Left forelimb (tissue), 1 donor: ENCODE results near the gene GALNT9.
"Not testable (repeated sequence)": the region's sequence is repeated elsewhere in the genome, so short reads cannot be mapped to it uniquely, and the experiment has no call there.

Source experiments
- DNase-seq: peaks from one replicate; pipeline ENCODE4 v3.0.0-alpha.2; 2018; ENCODE audit warnings: low spot score

GALNT9 gene

GRCh38 chr12:132329036-132329719 lies at the start of gene GALNT9:
TSS of gene GALNT9 (minus strand) at chr12:132329589. CDS start at chr12:132329203, 386 bp downstream.
- no peak for DNase-seq

GRCh38 chr12:132379057-132379456 lies 49.7 kb upstream of the GALNT9 start:
- not testable (repeated sequence) for DNase-seq

GRCh38 chr12:132377147-132377546 lies 47.8 kb upstream of the GALNT9 start:
- no peak for DNase-seq

GRCh38 chr12:132376464-132376830 lies 47.1 kb upstream of the GALNT9 start:
- no peak for DNase-seq

- DNase-seq, result no peak
Measured at GRCh38 chr12:132375747-132376463, 46.5 kb upstream of the GALNT9 start.

GRCh38 chr12:132374612-132375445 lies 45.4 kb upstream of the GALNT9 start:
- DNase-seq, result no peak

- no peak for DNase-seq
Measured at GRCh38 chr12:132373901-132374611, 44.7 kb upstream of the GALNT9 start.

- DNase-seq, result no peak
Measured at GRCh38 chr12:132367852-132368251, 38.5 kb upstream of the GALNT9 start.

GRCh38 chr12:132367071-132367851 lies 37.9 kb upstream of the GALNT9 start:
- DNase-seq, result no peak

- DNase-seq, result no peak
Measured at GRCh38 chr12:132366341-132366861, 37.0 kb upstream of the GALNT9 start.

- DNase-seq, result no peak
Measured at GRCh38 chr12:132365226-132365625, 35.8 kb upstream of the GALNT9 start.

GRCh38 chr12:132364348-132364902 lies 35.0 kb upstream of the GALNT9 start:
- no peak for DNase-seq

- no peak for DNase-seq
Measured at GRCh38 chr12:132363661-132364347, 34.4 kb upstream of the GALNT9 start.

- no peak for DNase-seq
Measured at GRCh38 chr12:132362996-132363660, 33.7 kb upstream of the GALNT9 start.

- DNase-seq, result no peak
Measured at GRCh38 chr12:132360906-132361777, 31.8 kb upstream of the GALNT9 start.

- DNase-seq, result no peak
Measured at GRCh38 chr12:132360410-132360809, 31.0 kb upstream of the GALNT9 start.

GRCh38 chr12:132359971-132360370 lies 30.6 kb upstream of the GALNT9 start:
- DNase-seq, result no peak

GRCh38 chr12:132359551-132359950 lies 30.2 kb upstream of the GALNT9 start:
- no peak for DNase-seq
